GM19023 (cell line): Measurements from ENCODE around the gene SNCG.
"Not testable (repeated sequence)": the region's sequence is repeated elsewhere in the genome, so short reads cannot be mapped to it uniquely, and the experiment has no call there.

Experiments used
- ATAC-seq: cut with Tn5 transposase; IDR thresholded peaks from one replicate; pipeline ENCODE4 v1.9.1; 2021; ENCODE audit warnings: mild to moderate bottlenecking, moderate library complexity; ENCODE audit not compliant: unreplicated experiment

Gene SNCG

DNA sequence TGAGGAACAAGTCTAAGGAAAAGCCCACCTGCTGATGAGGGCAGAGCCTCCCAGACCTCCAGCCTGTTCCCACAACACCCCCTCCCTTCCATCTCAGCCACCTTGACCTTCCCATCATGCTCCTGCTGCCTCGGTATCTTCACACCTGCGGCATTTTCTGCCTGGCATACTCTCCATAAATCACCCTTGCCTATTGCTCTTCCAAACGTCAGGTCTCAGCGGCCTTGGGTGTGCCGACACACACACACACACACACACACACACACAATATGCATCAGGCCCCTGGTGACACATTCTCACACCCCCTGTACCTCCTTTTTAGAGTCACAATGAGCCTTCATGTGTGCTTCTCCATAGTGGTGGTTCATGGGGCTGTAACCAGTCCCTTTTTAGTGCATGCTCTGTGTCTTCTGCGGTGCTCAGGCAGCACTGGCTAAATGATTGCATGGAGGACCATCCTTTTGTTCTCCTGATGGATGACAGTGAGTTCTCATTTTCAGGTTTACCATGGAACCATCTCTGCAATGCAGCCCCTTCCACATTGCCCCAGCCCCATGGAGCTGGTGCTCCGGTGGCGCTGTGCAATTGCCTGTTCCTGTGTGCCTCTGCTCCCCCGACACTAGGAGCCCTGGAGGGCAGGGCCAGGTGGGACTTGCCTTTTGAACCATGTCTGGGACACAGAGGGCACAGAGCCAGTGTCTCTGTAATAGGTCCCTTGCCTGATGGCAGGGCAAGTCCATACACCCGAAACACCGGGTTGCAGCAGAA is 14.4 kb downstream of the SNCG start:
- no peak for ATAC-seq

DNA sequence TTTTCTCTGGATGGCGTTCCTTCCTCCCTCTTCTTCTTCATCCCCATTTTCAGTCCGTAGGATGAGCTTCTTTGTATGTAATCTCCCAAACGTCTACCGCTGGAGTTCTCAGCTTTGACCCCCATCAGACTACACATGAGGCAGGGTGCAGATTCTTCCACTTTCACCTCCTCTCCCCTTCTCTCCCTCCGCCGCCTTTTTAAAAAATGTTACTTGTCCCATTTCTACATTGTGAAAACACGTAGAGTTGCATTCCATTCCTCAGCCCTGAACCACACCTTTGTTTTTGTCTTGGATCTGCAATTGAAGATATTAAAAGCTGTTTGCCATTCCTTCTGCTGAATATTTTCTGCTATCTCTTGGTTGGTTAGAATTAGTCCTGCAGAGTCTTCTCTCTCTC is 16.1 kb downstream of the SNCG start:
- ATAC-seq, result no peak

DNA sequence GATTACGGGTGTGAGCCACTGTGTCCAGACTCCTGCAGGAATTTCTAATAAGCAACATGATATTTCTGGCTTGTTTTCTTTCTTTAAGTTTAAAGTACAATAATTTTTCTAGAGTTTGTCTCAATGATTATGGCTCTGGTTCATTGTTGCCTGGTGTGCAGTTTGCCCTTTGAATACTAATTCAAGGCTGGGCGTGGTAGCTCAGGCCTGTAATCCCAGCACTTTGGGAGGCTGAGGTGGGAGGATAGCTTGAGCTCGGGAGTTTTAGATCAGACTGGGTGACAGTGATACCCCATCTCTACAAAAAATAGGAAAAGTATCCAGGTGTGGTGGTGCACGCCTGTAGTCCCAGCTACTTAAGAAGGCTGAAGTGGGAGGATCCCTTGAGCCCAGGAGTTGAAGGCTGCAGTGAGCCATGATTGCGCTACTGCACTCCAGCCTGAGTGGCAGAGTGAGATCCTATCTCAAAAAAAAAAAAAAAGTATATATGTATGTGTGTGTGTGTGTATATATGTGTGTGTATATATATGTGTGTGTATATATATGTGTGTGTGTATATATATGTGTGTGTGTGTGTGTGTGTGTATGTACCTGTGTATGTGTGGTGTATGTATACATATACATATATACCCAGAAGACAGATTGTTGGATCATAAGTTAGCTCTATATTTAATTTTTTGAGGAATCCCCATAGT is 18.1 kb downstream of the SNCG start:
- ATAC-seq, result no peak

DNA sequence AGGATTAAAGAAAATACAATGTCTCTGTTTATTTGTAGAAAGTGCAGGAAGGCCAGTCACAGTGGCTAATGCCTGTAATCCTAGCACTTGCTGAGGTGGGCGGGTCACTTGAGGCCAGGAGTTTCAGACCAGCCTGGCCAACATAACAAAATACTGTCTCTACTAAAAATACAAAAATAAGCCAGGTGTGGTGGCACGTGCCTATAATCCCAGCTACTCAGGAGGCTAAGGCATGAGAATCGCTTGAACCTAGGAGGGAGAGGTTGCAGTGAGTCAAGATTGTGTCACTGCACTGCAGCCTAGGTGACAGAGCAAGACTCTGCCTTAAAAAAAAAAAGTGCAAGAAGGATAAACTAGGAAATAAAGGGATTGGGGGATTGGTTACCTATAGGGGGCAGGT is 20.1 kb downstream of the SNCG start:
- ATAC-seq, result not testable (repeated sequence)

DNA sequence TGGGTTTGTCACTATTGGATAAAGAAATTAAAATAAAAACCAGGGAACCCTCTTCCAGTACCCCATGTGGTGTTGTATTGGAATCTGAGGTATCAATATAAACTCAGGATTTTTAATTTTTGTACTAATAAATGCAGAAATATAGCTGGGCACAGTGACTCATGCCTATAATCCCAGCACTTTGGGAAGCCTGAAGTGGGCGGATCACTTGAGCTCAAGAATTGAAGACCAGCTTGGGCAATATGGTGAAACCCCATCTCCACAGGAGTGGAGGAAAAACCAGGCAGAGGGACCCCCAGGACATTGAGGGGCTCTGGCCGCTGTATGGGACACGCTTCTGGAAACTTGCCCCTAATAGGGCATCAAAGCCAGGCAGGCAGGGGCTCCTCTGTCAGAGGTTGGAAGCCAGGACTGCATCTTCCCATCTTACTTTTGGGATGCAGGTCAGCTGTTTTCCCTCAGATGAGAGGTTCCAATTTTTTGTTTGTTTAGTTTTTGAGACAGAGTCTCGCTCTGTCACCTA is 21.0 kb downstream of the SNCG start:
- ATAC-seq, result no peak

DNA sequence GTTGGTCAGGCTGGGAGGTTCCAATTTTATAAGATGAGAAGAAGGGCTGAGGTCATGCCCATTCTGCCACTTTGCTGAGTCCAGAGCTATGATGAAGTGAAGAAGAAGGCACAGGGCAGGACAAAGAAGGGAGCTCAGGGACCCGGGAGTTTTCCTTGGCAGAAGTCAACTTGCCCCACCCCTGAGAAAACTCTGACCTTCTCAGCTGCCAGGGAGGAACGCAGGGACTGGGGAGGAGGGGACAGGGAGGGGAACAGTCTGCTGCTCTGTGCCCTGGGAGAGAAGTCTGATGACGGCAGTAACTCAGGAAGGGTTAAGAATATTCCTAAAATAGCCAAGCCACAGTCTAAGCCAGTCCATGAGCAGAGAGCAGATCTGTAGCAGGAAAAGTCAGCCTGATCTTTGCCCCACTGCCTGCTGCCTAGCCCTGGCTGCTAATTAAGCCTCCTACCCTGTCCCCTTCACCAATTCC is 21.6 kb downstream of the SNCG start:
- ATAC-seq, result no peak

DNA sequence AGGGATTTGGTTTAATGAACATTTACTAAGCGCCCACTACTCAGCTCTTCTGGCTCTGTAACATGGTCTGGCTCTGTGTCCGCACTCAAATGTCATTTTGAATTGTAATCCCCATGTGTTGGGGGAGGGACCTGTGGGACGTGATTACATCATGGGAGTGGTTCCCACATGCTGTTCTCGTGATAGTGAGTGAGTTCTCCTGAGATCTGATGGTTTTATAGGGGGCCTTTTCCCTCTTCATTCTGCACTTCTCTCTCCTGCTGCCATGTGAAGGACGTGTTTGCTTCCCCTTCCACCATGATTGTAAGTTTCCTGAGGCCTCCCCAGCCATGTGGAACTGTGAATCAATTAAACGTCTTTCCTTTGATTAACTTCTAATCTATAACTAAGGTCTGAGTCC is 22.6 kb downstream of the SNCG start:
- not testable (repeated sequence) for ATAC-seq

DNA sequence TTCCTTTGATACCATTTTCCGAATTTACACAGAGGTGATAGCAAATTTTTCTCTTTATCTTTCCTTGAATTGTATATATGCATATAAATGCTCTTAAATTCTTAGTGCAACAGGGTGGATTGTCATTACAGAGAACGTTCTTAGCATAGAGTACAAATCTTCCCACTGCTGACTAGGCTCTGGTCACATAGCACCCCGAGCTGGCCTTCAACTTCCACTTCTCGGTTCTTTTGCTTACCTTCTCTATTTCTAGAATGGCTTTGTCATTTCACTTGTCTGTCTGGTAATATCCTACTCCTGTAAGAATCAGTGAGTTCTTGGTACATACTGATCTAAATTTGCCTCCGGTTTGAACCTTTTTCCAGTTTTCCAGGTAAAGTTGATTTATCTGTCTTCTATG is 23.3 kb downstream of the SNCG start:
- no peak for ATAC-seq

DNA sequence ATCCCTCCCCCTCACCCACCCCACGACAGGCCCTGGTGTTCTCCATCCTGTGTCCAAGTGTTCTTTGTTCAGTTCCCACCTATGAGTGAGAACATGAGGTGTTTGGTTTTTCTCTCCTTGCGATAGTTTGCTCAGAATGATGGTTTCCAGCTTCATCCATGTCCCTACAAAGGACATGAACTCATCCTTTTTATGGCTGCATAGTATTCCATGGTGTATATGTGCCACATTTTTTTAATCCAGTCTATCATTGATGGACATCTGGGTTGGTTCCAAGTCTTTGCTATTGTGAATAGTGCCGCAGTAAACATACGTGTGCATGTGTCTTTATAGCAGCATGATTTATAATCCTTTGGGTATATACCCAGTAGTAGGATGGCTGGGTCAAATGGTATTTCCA is 26.1 kb downstream of the SNCG start:
- ATAC-seq, result not testable (repeated sequence)

DNA sequence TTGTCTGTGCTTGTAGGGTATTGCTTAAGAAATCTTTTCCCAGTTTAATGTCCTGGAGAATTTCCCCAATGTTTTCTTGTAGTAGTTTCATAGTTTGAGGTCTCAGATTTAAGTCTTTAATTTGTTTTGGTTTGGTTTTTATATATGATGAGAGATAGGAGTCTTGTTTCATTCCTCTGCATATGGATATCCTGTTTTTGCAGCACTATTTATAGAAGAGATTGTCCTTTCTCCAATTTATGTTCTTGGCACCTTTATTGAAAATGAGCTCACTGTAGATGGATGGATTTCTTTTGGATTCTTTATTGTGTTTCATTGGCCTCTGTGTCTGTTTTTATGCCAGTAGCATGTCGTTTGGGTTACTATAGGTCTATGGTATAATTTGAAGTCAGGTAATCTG is 30.1 kb downstream of the SNCG start:
- no peak for ATAC-seq

DNA sequence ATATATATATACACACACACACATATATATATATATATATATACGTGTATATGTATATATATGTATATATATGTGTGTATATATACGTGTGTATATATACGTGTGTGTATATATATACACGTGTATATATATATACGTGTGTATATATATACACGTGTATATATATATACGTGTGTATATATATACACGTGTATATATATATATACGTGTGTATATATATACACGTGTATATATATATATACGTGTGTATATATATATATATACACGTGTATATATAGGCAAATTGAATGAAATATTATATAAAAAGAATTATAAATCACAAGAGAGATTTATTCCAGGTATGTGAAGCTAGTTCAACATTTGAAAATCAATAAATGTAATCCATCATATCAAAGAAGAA is 33.0 kb downstream of the SNCG start:
- ATAC-seq, result not testable (repeated sequence)

DNA sequence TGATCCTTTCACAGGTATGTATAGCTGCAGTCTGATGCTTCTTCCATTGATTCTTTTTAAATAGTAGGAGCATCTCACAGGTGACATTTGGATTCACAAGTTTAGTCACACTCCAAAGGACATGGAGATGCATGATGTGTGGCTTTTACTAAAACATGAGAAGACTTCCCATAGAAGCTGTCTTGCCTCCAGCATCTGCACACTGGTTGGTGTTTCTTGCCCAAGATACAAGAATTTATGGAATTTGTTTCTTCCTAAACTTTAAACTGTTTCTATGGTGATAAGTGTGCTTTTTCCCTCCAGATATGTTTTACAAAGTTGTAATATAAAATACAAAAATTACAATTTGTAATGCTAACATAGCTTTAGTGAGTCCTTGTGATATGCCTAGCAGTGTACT is 34.1 kb downstream of the SNCG start:
- ATAC-seq, result no peak

DNA sequence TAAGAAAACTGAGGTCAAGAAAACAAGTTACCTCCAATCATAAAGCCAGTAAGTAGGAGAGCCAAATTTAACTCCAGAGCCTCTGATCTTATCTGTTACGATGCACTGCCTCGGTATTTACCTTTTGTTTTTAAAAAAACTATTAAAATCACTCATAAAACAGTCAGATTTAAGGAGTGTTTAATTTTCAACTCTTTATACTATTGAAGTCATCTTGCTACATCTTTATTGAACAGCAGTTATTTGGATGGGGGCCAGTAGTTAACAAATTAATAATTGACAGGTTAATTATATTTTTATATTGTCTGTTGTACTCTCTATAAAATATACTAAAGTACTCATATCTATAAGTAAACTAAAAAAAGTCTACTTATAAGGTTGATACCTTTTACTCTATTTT is 34.5 kb downstream of the SNCG start:
- ATAC-seq, result no peak

DNA sequence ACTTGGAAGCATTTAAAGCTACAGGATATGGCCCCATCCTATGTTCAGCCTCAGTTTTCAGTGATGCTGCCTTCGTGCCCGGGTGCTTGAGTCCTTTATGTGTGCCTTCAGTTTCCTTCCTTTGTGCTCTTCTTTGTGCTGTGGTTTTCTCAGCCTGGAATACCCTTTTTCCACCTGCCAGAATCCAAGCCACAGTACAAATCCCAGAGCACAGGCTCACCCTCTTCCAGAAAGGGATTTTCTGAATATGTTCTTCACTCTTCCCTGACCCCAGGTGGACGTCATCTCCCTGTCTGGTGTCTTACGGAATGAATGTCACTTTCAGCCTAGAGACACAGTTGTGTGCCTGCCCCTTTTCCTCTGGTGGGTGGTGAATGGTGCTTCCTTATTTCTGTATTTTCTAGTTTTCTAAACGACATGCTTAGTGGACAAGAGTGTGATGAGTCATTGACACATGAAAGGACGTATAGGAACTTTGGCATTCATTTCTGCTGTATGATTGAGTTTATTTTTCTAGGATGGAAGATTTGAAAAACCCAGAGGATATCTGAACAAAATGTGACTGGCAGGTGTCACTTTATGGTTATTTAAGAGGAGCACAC is 41.5 kb downstream of the SNCG start:
- ATAC-seq, result not testable (repeated sequence)

DNA sequence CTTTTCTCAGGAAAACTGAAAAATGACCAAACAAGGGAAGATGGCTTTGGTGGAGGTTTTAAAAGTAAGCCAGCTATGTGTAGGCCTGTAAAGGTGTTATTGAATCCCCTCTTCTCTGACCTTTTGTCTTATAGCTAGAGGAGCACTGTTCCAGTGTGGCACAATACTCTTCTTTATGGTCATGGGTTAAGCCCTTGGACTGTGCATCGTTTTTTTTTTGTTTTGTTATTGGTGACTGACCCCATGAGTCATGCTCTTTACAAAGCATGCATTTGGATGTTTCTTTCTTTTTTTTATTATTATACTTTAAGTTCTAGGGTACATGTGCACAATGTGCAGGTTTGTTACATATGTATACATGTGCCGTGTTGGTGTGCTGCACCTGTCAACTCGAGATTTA is 42.1 kb downstream of the SNCG start:
- no peak for ATAC-seq

DNA sequence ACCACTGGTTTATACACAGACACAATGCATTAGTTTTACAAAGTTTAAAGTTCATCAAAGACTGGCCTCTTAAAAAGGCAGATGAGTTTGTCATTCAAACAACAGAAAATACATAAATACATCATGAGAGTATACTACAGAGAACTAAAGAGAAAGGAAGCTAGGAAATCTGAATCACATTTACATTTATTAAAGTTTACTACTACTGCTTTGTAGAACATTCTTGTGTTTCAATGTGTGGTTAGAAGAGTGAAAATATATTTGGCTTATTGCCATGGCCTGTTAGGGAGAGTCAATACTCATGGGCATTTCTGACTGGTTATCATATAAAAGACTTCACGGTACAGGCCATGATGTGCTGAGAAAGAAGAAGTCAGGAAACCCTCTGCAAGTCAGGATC is 48.7 kb downstream of the SNCG start:
- not testable (repeated sequence) for ATAC-seq

DNA sequence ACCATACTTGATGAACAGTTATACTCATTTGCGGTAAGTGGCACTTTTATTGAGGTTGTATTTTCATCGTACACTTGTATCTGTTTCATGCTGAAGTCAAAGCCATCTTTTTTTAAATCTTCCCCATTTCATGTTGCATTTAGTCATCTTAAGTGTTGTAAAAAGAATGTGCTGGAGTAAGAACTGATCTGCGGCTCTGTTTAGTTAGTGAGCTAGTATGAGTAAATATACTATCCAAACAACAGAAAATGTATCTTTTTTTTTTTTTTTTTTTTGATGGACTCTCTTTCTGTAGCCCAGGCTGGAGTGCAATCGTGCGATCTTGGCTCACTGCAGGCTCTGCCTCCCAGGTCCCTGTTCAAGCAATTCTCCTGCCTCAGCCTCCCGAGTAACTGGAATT is 49.3 kb downstream of the SNCG start:
- not testable (repeated sequence) for ATAC-seq

DNA sequence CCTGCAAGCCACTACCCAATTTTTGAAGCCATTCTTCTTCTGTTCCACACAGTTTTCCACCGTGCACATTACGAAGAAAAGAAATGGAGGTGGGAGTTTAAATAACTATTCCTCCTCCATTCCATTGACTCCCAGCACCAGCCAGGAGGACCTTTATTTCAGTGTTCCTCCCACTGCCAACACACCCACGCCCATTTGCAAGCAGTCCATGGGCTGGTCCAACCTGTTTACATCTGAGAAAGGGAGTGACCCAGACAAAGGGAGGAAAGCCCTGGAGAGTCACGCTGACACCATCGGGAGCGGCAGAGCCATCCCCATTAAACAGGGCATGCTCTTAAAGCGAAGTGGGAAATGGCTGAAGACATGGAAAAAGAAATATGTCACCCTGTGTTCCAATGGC is 49.9 kb downstream of the SNCG start:
- ATAC-seq, result not testable (repeated sequence)

DNA sequence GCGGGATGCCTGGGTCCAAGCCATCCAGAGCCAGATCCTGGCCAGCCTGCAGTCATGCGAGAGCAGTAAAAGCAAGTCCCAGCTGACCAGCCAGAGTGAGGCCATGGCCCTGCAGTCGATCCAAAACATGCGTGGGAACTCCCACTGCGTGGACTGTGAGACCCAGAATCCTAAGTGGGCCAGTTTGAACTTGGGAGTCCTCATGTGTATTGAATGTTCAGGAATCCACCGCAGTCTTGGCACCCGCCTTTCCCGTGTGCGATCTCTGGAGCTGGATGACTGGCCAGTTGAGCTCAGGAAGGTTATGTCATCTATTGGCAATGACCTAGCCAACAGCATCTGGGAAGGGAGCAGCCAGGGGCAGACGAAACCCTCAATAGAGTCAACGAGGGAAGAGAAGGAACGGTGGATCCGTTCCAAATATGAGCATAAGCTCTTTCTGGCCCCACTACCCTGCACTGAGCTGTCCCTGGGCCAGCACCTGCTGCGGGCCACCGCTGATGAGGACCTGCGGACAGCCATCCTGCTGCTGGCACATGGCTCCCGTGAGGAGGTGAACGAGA is 50.8 kb downstream of the SNCG start:
- not testable (repeated sequence) for ATAC-seq
